HFF-Myc (cell line): Measurements from ENCODE around the gene KCP.

Experiments
- DNase-seq: peaks from one replicate; pipeline ENCODE4 v3.0.0-alpha.2; 2011; ENCODE audit warnings: low read depth; ENCODE audit errors: extremely low read depth
- H3K4me3 ChIP-seq: replicated peaks from 2 replicates; pipeline ENCODE4 v1.5.1; 2011; ENCODE audit warnings: low read depth, mild to moderate bottlenecking, control low read depth, low read length
- TF ChIP-seq, protein P1 (sequence below): IDR thresholded peaks from 2 replicates; pipeline ENCODE4 v1.5.1; 2012; ENCODE audit warnings: mild to moderate bottlenecking, low read depth, low read length, control low read depth; ENCODE audit errors: missing control alignments

KCP gene

DNA sequence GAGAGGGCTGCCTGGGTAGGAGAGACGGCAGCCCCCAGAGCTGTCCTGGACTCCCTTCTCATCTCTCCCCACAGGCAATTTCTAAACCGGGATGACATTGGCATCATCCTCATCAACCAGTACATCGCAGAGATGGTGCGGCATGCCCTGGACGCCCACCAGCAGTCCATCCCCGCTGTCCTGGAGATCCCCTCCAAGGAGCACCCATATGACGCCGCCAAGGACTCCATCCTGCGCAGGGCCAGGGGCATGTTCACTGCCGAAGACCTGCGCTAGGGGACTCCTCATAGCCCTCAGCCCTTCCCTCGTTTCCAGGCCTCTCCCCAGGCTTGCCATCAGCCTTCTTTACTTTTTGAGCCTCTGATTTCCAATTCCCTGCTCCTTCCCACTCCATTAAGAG lies 45.2 kb downstream of the KCP start:
- DNase-seq: no peak
- TF ChIP-seq, protein P1, sequence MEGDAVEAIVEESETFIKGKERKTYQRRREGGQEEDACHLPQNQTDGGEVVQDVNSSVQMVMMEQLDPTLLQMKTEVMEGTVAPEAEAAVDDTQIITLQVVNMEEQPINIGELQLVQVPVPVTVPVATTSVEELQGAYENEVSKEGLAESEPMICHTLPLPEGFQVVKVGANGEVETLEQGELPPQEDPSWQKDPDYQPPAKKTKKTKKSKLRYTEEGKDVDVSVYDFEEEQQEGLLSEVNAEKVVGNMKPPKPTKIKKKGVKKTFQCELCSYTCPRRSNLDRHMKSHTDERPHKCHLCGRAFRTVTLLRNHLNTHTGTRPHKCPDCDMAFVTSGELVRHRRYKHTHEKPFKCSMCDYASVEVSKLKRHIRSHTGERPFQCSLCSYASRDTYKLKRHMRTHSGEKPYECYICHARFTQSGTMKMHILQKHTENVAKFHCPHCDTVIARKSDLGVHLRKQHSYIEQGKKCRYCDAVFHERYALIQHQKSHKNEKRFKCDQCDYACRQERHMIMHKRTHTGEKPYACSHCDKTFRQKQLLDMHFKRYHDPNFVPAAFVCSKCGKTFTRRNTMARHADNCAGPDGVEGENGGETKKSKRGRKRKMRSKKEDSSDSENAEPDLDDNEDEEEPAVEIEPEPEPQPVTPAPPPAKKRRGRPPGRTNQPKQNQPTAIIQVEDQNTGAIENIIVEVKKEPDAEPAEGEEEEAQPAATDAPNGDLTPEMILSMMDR: no peak
- H3K4me3 ChIP-seq: no peak overlapping the region

DNA sequence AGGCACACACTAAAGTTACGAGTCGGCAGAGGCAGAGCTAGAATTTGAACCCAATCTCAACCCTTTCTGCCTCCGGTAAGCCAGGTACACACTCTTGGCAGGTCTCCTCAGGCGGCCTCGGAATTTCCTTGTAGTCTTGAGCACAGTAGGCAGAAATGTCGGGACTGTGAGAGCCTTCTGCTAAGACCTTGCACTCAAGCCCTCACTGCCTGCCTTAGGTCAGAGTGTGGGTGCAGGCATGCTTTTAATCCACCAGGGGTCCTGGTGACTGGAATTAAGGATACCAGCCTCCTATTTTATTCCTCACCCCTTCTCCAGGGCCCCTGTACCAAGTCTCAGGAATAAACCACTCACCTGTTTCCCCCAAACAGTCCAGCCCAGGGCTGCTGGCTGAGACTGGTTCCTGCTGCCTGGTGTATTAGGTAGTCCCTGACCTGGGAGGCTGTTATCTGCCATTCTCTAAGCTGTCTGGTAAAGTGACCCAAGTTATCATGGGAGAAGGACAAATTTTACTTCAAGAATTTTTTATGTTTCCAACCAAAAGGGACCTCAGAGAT lies 47.0 kb downstream of the KCP start:
- TF ChIP-seq, protein P1: peak; percentile 54
- no peak for DNase-seq
- peak overlapping the region; percentile 98 for H3K4me3 ChIP-seq

DNA sequence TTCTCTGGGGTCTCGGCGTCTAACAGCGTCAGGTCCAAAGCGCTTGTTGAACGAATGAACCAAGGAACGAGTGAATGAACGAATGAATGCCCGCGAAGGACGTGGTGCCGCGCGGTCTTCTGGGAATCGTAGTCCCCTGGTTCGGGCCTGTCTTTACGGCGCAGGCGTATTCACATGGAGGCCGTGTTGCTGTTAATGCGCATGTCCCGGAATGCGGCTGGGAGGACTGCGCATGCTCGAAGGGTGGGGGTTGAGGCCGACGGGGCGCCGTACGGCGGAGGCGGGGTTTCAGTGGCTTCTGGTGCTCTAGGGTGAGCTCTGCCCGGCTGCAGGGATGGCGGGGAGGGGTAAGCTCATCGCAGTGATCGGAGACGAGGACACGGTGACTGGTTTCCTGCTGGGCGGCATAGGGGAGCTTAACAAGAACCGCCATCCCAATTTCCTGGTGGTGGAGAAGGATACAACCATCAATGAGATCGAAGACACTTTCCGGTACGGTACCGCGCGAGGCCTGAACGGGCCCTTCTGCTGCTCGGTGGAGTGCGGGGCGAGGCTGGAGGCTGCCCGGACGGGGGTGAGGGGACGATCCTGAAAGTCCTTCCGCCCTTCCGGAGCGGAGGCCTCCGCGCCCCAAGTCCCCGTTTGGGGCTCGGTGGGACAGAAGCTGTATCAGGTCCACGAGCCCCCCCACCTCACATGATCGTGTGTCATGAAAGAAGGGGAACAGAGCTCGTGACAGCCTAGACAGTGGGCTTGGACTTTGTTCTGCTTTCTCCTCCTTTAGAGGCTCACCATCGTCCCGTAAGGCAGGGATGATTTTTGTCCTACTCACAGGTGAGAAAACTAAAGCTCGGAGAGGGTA lies 47.7 kb downstream of the KCP start, which contains the start of gene ATP6V1F:
Gene ATP6V1F (plus strand): TSS at position 286 of the 862 bp plus-strand sequence. CDS start 49 bp downstream, at position 335.
- peak within 1 kb of the TSS; percentile 98 for H3K4me3 ChIP-seq
- TF ChIP-seq, protein P1: no peak
- peak; percentile 96 for DNase-seq

DNA sequence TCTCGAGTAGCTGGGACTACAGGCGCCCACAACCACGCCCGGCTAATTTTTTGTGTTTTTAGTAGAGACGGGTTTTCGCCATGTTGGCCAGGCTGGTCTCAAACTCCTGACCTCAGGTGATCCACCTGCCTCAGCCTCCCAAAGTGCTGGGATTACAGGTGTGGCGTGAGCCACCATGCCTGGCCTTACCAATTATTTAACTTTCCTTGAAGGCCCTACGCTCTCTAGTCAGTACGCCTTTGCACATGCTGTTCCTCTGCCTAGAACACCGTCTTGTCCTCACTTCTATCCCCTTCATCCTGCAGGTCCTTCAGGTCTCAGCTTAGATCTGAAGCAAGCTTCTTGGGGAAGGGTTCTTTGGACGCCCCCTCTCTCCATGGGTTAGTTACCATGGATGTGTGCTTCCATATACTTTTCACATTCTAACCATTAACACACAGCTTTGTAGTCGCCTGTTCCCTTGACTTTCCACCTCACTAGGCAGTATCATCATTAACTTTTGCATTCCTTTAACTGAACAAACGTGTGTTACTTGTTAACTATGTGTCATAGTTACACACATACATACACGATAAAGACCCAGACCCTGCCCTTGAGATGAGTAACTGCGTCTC lies 48.4 kb downstream of the KCP start:
- TF ChIP-seq, protein P1: no peak
- H3K4me3 ChIP-seq: peak overlapping the region; percentile 98
- DNase-seq: no peak

DNA sequence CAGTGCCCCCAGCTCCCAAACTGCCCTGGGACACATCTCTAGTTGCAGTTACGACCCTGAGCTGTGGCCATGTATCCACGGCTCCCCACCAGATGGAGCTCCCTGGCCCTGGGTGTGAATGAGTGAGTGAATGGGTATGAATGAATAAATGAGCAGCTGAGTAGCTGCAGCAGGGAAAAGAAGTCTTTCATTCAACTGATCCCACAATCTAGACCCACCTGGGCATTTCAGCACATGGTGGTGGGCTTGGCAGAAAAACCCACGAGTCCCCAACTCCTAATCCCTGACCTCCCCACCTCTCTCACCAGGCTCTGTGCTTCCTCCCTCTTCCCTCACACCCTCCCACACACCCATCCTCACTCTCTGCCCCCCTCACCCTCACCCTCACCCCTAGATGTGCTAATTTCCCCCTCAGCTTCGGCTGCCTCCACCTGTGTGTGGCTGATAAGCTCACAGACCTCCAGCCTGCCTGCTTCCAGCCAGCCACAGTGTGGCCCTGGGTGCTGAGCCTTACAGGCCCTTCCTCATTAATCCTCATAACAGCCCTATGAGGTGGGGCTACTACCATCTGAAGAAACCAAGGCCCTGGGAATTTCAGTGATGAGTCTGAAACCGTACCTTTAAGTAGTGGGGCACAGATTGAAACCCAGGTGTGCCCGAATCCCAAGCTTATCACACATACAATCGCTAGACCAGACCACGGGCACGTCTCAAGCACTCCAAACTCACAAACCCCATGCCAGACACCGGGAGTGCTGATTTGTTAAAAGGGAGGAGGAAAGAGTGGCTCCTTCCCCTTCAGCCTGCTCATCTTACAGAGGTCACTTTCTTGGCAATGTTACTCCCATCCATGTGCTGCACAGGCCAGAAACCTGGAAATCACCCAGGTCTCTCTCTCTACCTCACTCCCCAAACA lies 50.1 kb downstream of the KCP start:
- TF ChIP-seq, protein P1: peak; percentile 36
- peak; percentile 78 for DNase-seq
- H3K4me3 ChIP-seq: no peak overlapping the region
